ENCODE results near the gene PPP1R13L. TPM values are rescaled to one million over a fixed set of nuclear protein-coding genes. Genes with fewer than 3 reads are reported as not detected.
"Not testable (repeated sequence)": the region's sequence is repeated elsewhere in the genome, so short reads cannot be mapped to it uniquely, and the experiment has no call there.

PPP1R13L gene
- total RNA-seq, 2 experiments from 2014 or later = 11.8 to 13.4 TPM

GRCh38 chr19:45443462-45444317, 38.8 kb upstream of the PPP1R13L start:
- POLR2A ChIA-PET = interaction anchor here (1.3 kb wide), 1 partner anchor 26 kb away, joined by 3 read pairs; no protein-coding TSS in a partner anchor
- DNase-seq (peak; percentile 56), ATAC-seq (peak; percentile 13)
- Mint-ChIP-seq H3K27ac (peak overlapping the region; percentile 79), H3K36me3 (ENCODE audit: low read depth) (peaks cover 2% of the 10 kb centered on the region), H3K9me3 (ENCODE audit: insufficient read depth) (no peaks in the 10 kb centered on the region), H3K27me3 (ENCODE audit: low read depth) (no peaks in the 10 kb centered on the region), H3K4me1 (ENCODE audit: low read depth) (peaks cover 55% of the 10 kb centered on the region), H3K4me3 (peak overlapping the region; percentile 71)
- CTCF ChIA-PET = interaction anchor here (9.1 kb wide), 1 partner anchor 33 kb away, joined by 455 read pairs; no protein-coding TSS in a partner anchor

DNA sequence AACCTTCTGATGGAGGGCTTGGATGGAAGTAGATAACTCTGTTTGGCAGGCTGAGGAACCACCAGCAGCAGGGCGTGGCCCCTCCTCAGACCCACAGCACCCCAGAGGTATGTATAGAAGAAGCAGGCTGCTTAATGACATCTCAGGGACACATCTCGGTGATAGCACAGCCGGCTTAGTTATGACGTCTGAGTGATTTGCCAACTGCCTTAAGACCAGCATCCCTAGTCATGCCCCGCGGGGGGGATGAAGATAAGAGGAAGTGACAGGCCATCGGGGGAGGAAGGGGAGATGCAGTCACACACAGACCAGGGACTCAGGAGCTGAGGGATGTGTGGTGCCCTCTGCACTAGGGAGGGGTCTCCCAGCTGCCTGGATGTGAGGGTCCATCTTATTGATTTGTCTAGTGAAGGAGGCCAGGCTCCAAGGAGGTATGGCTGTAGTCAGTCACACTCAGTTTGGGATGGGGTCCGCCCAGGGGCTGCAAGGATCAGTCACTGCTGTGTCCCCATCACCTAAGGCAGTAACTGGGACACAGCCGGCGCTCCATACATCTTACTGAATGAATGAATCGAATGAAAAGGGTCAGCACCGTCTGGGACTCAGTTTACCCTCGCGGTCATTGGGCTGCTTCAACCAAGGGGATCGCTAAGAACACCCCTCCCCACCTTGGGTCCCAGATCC, 38.1 kb upstream of the PPP1R13L start:
- peak overlapping the region; percentile 71 for H3K4me3 Mint-ChIP-seq
- peak overlapping the region; percentile 62 for H3K27ac Mint-ChIP-seq
- no peaks in the 10 kb centered on the region for H3K27me3 Mint-ChIP-seq (ENCODE audit: low read depth)
- H3K4me1 Mint-ChIP-seq (ENCODE audit: low read depth) = peaks cover 51% of the 10 kb centered on the region
- no peaks in the 10 kb centered on the region for H3K36me3 Mint-ChIP-seq (ENCODE audit: low read depth)
- no peak for ATAC-seq
- CTCF ChIA-PET = interaction anchor here (9.1 kb wide), 1 partner anchor 33 kb away, joined by 455 read pairs; no protein-coding TSS in a partner anchor
- no peaks in the 10 kb centered on the region for H3K9me3 Mint-ChIP-seq (ENCODE audit: insufficient read depth)
- POLR2A ChIA-PET = interaction anchor here (1.3 kb wide), 1 partner anchor 27 kb away, joined by 3 read pairs; no protein-coding TSS in a partner anchor
- peak; percentile 64 for DNase-seq

DNA sequence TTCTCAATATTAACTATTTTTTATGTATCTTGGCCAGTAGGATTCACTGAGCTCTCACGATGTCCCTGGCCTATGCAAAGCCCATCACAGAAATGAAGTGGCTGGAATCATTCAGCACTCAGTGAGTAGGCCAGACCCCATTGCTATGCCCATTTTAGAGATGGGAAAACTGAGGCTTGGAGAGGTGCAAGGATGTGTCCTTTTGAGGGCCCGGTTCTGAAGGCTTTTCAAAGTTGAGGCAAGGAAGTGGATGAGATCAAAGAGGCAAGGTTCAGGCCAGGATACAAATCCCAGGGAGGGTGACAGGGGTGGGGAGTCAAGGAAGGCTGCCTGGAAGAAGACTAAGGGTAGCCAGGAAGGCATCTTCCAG, 37.5 kb upstream of the PPP1R13L start:
- DNase-seq = no peak
- ATAC-seq = no peak
- POLR2A ChIA-PET = no interaction called here
- H3K4me1 Mint-ChIP-seq (ENCODE audit: low read depth) = peaks cover 47% of the 10 kb centered on the region
- H3K9me3 Mint-ChIP-seq (ENCODE audit: insufficient read depth) = no peaks in the 10 kb centered on the region
- no peaks in the 10 kb centered on the region for H3K27me3 Mint-ChIP-seq (ENCODE audit: low read depth)
- CTCF ChIA-PET = interaction anchor here (3.9 to 9.1 kb wide), 2 partner anchors 34 to 43 kb away, joined by 117 to 455 read pairs; no protein-coding TSS in a partner anchor
- peak overlapping the region; percentile 62 for H3K27ac Mint-ChIP-seq
- peak overlapping the region; percentile 71 for H3K4me3 Mint-ChIP-seq
- H3K36me3 Mint-ChIP-seq (ENCODE audit: low read depth) = no peaks in the 10 kb centered on the region

GRCh38 chr19:45440873-45441654, 36.2 kb upstream of the PPP1R13L start:
- Mint-ChIP-seq H3K4me1 (ENCODE audit: low read depth) (peaks cover 42% of the 10 kb centered on the region), H3K27me3 (ENCODE audit: low read depth) (no peaks in the 10 kb centered on the region), H3K4me3 (peak overlapping the region; percentile 62), H3K9me3 (ENCODE audit: insufficient read depth) (no peaks in the 10 kb centered on the region), H3K27ac (peak overlapping the region; percentile 4), H3K36me3 (ENCODE audit: low read depth) (no peaks in the 10 kb centered on the region)
- CTCF ChIA-PET = interaction anchor here (0.6 to 9.1 kb wide), 9 partner anchors 11 to 201 kb away, joined by 3 to 455 read pairs (median 20); partner anchors contain the start of genes FOSB and PPP1R13L
- ATAC-seq (no peak), DNase-seq (no peak)
- POLR2A ChIA-PET = interaction anchor here (1.4 to 3.3 kb wide), 2 partner anchors 28 to 38 kb away, joined by 3 to 35 read pairs; no protein-coding TSS in a partner anchor

DNA sequence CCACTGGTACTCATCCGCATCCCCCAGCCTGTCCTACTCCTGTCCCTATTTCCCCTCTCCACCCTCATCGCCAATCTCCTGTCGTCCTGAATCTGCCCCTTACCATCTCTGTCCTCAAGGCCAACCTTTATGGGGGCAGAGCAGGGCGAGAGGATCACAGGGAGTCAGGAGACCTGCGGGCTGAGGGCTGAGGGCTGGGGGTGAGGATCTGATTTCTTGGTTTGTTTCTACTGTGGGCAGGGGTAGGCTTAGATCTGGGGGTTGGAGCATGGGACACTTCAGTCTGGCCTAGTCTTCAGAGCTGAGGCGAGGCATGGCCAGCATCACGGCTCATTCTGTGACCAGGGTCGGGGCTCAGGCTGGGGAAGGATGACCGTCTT, 35.4 kb upstream of the PPP1R13L start:
- POLR2A ChIA-PET = interaction anchor here (1.3 to 3.3 kb wide), 5 partner anchors 27 to 252 kb away, joined by 3 to 35 read pairs (median 14); partner anchors contain the start of genes FOSB, QPCTL and SNRPD2

GRCh38 chr19:45439569-45440258, 34.8 kb upstream of the PPP1R13L start:
- H3K27ac Mint-ChIP-seq = peak overlapping the region; percentile 83
- CTCF ChIA-PET = interaction anchor here (0.7 to 9.1 kb wide), 42 partner anchors 9 to 261 kb away, joined by 3 to 455 read pairs (median 7); partner anchors contain the start of genes BLOC1S3, FOSB, PPM1N and PPP1R13L
- H3K4me1 Mint-ChIP-seq (ENCODE audit: low read depth) = peaks cover 37% of the 10 kb centered on the region
- H3K4me3 Mint-ChIP-seq = peak overlapping the region; percentile 62
- ATAC-seq = peak; percentile 72
- no peaks in the 10 kb centered on the region for H3K36me3 Mint-ChIP-seq (ENCODE audit: low read depth)
- POLR2A ChIA-PET = interaction anchor here (0.6 to 3.3 kb wide), 13 partner anchors 10 to 252 kb away, joined by 3 to 35 read pairs (median 4); partner anchors contain the start of genes FOSB, QPCTL and SNRPD2
- H3K27me3 Mint-ChIP-seq (ENCODE audit: low read depth) = peaks cover 2% of the 10 kb centered on the region
- peak; percentile 92 for DNase-seq
- H3K9me3 Mint-ChIP-seq (ENCODE audit: insufficient read depth) = no peaks in the 10 kb centered on the region

More for the DNA sequence above, 35.4 kb upstream of the PPP1R13L start:
- CTCF ChIA-PET = interaction anchor here (0.6 to 9.1 kb wide), 29 partner anchors 8 to 262 kb away, joined by 3 to 455 read pairs (median 8); partner anchors contain the start of genes BLOC1S3, FOSB, PPM1N and PPP1R13L
- Mint-ChIP-seq H3K9me3 (ENCODE audit: insufficient read depth) (no peaks in the 10 kb centered on the region), H3K27ac (peak overlapping the region; percentile 83), H3K36me3 (ENCODE audit: low read depth) (no peaks in the 10 kb centered on the region), H3K4me1 (ENCODE audit: low read depth) (peaks cover 38% of the 10 kb centered on the region), H3K27me3 (ENCODE audit: low read depth) (no peaks in the 10 kb centered on the region), H3K4me3 (peak overlapping the region; percentile 62)
- DNase-seq (no peak), ATAC-seq (no peak)

- Mint-ChIP-seq H3K27me3 (ENCODE audit: low read depth) (peaks cover 2% of the 10 kb centered on the region), H3K9me3 (ENCODE audit: insufficient read depth) (no peaks in the 10 kb centered on the region), H3K36me3 (ENCODE audit: low read depth) (no peaks in the 10 kb centered on the region), H3K27ac (no peak overlapping the region), H3K4me3 (peak overlapping the region; percentile 62), H3K4me1 (ENCODE audit: low read depth) (peaks cover 33% of the 10 kb centered on the region)
- CTCF ChIA-PET = interaction anchor here (0.7 to 9.1 kb wide), 41 partner anchors 8 to 261 kb away, joined by 3 to 455 read pairs (median 7); partner anchors contain the start of genes BLOC1S3, FOSB, PPM1N and PPP1R13L
- DNase-seq (no peak), ATAC-seq (no peak)
- POLR2A ChIA-PET = interaction anchor here (0.6 to 3.3 kb wide), 13 partner anchors 10 to 253 kb away, joined by 3 to 35 read pairs (median 4); partner anchors contain the start of genes FOSB, QPCTL and SNRPD2
Measured at GRCh38 chr19:45439190-45439568, 34.3 kb upstream of the PPP1R13L start.

DNA sequence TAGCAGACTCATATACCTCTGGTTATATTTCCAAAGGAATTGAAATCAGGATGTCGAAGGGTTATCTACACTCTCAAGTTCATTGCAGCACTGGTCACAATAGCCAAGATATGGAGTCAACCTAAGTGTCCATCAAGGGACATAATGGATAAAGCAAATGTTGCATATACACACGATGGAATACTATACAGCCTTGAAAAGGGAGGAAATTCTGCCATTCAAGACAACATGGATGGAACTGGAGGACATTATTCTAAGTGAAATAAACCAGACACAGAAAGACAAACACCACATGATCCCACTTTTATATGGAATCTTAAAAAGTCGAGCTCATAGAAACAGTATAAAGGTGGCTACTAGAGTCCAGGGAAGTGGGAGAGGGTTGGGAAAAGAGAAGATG, 32.5 kb upstream of the PPP1R13L start:
- Mint-ChIP-seq H3K4me1 (ENCODE audit: low read depth) (peaks cover 17% of the 10 kb centered on the region), H3K4me3 (no peak overlapping the region), H3K27me3 (ENCODE audit: low read depth) (peaks cover 2% of the 10 kb centered on the region), H3K27ac (no peak overlapping the region), H3K36me3 (ENCODE audit: low read depth) (no peaks in the 10 kb centered on the region), H3K9me3 (ENCODE audit: insufficient read depth) (no peaks in the 10 kb centered on the region)
- ChIA-PET CTCF (interaction anchor here (0.9 to 9.1 kb wide), 3 partner anchors 9 to 48 kb away, joined by 4 to 455 read pairs (median 9); no protein-coding TSS in a partner anchor), POLR2A (interaction anchor here (3.3 kb wide), 1 partner anchor 41 kb away, joined by 35 read pairs; no protein-coding TSS in a partner anchor)
- ATAC-seq (no peak), DNase-seq (no peak)

GRCh38 chr19:45432543-45432942, 27.7 kb upstream of the PPP1R13L start:
- H3K27ac Mint-ChIP-seq; H3K36me3 Mint-ChIP-seq (ENCODE audit: low read depth); H3K4me3 Mint-ChIP-seq; POLR2A ChIA-PET; H3K9me3 Mint-ChIP-seq (ENCODE audit: insufficient read depth); DNase-seq; ATAC-seq: not testable (repeated sequence)
- Mint-ChIP-seq H3K4me1 (ENCODE audit: low read depth) (peaks cover 10% of the 10 kb centered on the region), H3K27me3 (ENCODE audit: low read depth) (peaks cover 11% of the 10 kb centered on the region)
- CTCF ChIA-PET = interaction anchor here (0.6 to 5.3 kb wide), 4 partner anchors 26 to 53 kb away, joined by 3 to 36 read pairs (median 13); partner anchors contain the start of gene PPP1R13L

GRCh38 chr19:45431008-45431407, 26.1 kb upstream of the PPP1R13L start:
- CTCF ChIA-PET = interaction anchor here (1.0 to 5.3 kb wide), 8 partner anchors 8 to 65 kb away, joined by 3 to 36 read pairs (median 4); partner anchors contain the start of gene PPP1R13L
- H3K27me3 Mint-ChIP-seq (ENCODE audit: low read depth) = peaks cover 11% of the 10 kb centered on the region
- not testable (repeated sequence) for H3K9me3 Mint-ChIP-seq (ENCODE audit: insufficient read depth); DNase-seq; H3K36me3 Mint-ChIP-seq (ENCODE audit: low read depth); H3K4me3 Mint-ChIP-seq; ATAC-seq; H3K27ac Mint-ChIP-seq
- peaks cover 15% of the 10 kb centered on the region for H3K4me1 Mint-ChIP-seq (ENCODE audit: low read depth)
- POLR2A ChIA-PET = interaction anchor here (0.7 to 1.1 kb wide), 2 partner anchors 47 to 80 kb away, joined by 3 read pairs; no protein-coding TSS in a partner anchor
